Activated T-cell treated with anti-CD3 and anti-CD28 coated beads, Interleukin-2, amount 50 U/mL, for 24 hours (primary cell): ENCODE data around the gene NDRG4.
A peak's percentile ranks its signal among the peaks of the same experiment; 100 is the strongest.
"Not testable (repeated sequence)": the region's sequence is repeated elsewhere in the genome, so short reads cannot be mapped to it uniquely, and the experiment has no call there.

ENCODE experiments used
- DNase-seq: peaks from one replicate; pipeline ENCODE4 v3.0.0-alpha.2; 2020
- H3K27ac Mint-ChIP-seq: 2 replicates; pipeline ENCODE4 v1.8.0; 2020; ENCODE audit warnings: mild to moderate bottlenecking, mixed read lengths
- H3K27me3 Mint-ChIP-seq: 2 replicates; pipeline ENCODE4 v1.8.0; 2020; ENCODE audit warnings: mixed read lengths
- H3K36me3 Mint-ChIP-seq: 2 replicates; pipeline ENCODE4 v1.8.0; 2020; ENCODE audit warnings: low read depth, mixed read lengths
- H3K4me1 Mint-ChIP-seq: 2 replicates; pipeline ENCODE4 v1.8.0; 2020; ENCODE audit warnings: low read depth, mixed read lengths
- H3K4me3 Mint-ChIP-seq: 2 replicates; pipeline ENCODE4 v1.8.0; 2020; ENCODE audit warnings: mild to moderate bottlenecking, moderate library complexity, mixed read lengths
- H3K9me3 Mint-ChIP-seq: 2 replicates; pipeline ENCODE4 v1.8.0; 2020; ENCODE audit warnings: mixed read lengths

Gene NDRG4

GRCh38 chr16:58476791-58477190, 23.2 kb upstream of the NDRG4 start:
- H3K36me3 Mint-ChIP-seq: no peaks in the 10 kb centered on the region
- no peaks in the 10 kb centered on the region for H3K9me3 Mint-ChIP-seq
- no peak overlapping the region for H3K27ac Mint-ChIP-seq

DNA sequence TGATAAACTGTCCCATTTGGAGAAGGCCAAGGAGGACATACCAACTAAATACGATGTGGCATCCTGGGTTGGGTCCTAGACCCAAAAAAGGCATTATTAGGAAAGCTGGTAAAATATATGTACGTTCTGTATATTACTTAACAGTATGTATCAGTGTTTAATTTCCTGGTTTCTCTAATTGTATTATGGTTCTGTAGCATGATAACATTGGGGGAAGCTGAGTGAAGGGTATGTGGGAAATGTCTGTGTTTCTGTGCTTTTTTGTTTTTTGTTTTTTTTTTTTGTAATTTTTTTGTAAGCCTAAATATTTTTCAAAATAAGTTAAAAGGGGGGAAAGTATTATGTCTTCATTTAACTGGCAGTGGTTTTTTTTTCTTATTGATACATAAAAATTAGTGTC, 21.5 kb upstream of the NDRG4 start:
- Mint-ChIP-seq H3K36me3 (no peaks in the 10 kb centered on the region), H3K4me1 (no peaks in the 10 kb centered on the region), H3K4me3 (no peak overlapping the region), H3K9me3 (no peaks in the 10 kb centered on the region), H3K27ac (no peak overlapping the region), H3K27me3 (peaks cover 8% of the 10 kb centered on the region)
- no peak for DNase-seq

More at GRCh38 chr16:58476791-58477190, 23.2 kb upstream of the NDRG4 start:
- no peak overlapping the region for H3K4me3 Mint-ChIP-seq
- DNase-seq: no peak
- H3K4me1 Mint-ChIP-seq: no peaks in the 10 kb centered on the region
- peaks cover 8% of the 10 kb centered on the region for H3K27me3 Mint-ChIP-seq

DNA sequence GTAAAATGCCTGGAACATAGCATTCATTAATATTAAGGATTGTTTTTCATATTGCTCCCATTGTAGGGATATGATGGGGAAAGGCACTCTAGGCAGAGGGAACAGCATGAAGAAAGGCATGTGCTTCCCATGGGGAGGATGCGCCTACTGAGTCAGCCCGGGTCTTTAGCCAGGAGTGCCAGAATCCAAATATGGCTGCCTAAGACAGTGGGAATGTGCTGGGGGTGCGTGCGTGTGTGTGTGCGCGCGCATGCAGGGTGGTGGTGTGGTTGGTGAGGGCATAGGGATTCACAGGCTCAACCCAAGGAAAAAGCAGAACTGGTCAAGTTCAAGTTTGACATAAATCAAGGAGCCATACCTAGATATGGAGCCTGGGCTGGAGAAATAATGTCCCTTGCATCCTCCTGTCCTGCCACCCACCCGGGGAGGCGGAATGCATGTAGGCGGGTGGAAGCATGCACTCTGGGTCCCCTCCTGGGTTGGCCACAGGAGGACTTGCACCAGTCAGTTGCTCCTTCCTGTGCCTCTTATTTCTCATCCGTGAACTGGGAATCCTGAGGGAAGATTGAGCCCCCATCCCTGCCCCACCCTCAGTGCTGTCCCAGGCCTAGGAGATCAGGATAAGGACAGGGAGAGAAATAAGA, 18.6 kb upstream of the NDRG4 start:
- Mint-ChIP-seq H3K4me1 (no peaks in the 10 kb centered on the region), H3K36me3 (no peaks in the 10 kb centered on the region), H3K27me3 (peaks cover 4% of the 10 kb centered on the region), H3K27ac (no peak overlapping the region), H3K9me3 (no peaks in the 10 kb centered on the region), H3K4me3 (no peak overlapping the region)
- DNase-seq: no peak

- Mint-ChIP-seq H3K4me1 (no peaks in the 10 kb centered on the region), H3K4me3 (no peak overlapping the region), H3K36me3 (no peaks in the 10 kb centered on the region), H3K27ac (no peak overlapping the region), H3K27me3 (peaks cover 5% of the 10 kb centered on the region), H3K9me3 (no peaks in the 10 kb centered on the region)
- no peak for DNase-seq
Observed at GRCh38 chr16:58481931-58482330, 18.0 kb upstream of the NDRG4 start.

- Mint-ChIP-seq H3K4me3 (no peak overlapping the region), H3K27ac (no peak overlapping the region), H3K9me3 (no peaks in the 10 kb centered on the region), H3K36me3 (no peaks in the 10 kb centered on the region), H3K27me3 (peaks cover 12% of the 10 kb centered on the region), H3K4me1 (no peaks in the 10 kb centered on the region)
- no peak for DNase-seq
Observed at GRCh38 chr16:58485184-58485887, 14.6 kb upstream of the NDRG4 start.

- Mint-ChIP-seq H3K36me3 (no peaks in the 10 kb centered on the region), H3K9me3 (no peaks in the 10 kb centered on the region), H3K27me3 (peaks cover 12% of the 10 kb centered on the region), H3K4me1 (no peaks in the 10 kb centered on the region), H3K27ac (no peak overlapping the region), H3K4me3 (no peak overlapping the region)
- DNase-seq: peak; percentile 85
Observed at GRCh38 chr16:58487566-58488351, 12.2 kb upstream of the NDRG4 start.

DNA sequence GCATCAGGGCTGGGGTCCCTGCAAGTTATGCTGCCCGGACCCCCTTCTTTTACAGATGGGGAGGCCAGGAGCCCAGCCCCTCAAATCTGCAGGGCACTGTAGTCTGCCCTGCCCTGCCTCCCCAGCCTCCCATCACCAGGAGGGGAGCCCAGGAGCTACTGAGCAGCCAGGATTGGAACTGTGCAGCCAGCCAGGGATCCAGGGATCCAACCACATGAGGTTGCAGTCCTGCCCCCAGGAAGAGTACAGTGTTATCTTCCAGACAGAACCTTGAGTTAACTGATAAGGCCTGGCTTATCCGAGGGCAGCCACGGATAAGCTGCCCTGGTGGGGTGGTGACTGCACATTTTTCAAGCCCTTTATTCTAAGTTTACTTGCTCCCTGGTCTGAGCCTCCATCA, 11.4 kb upstream of the NDRG4 start:
- no peak overlapping the region for H3K27ac Mint-ChIP-seq
- H3K27me3 Mint-ChIP-seq: peaks cover 8% of the 10 kb centered on the region
- H3K36me3 Mint-ChIP-seq: no peaks in the 10 kb centered on the region
- no peaks in the 10 kb centered on the region for H3K9me3 Mint-ChIP-seq
- H3K4me3 Mint-ChIP-seq: no peak overlapping the region
- H3K4me1 Mint-ChIP-seq: no peaks in the 10 kb centered on the region
- DNase-seq: no peak

DNA sequence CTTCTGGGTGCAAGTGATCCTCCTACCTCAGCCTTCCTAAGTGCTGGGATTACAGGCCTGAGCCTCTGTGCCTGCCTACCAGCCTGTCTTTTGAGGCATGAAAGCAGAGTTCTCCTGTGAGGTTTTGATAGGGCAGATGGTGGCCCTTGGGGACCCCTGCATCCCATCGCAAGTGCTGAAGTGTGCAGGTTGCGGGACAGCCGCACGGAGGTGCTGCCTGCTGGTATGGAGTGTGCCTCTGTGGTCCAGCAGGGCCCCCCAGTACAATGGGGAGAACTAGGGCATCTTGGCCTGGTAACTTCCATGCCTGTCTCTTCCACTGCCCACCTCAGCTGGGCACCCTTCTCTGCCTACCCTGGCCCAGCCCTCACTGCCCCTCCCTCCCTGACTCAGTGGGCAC, 9.9 kb upstream of the NDRG4 start:
- H3K9me3 Mint-ChIP-seq: no peaks in the 10 kb centered on the region
- H3K27ac Mint-ChIP-seq: no peak overlapping the region
- H3K36me3 Mint-ChIP-seq: no peaks in the 10 kb centered on the region
- peaks cover 8% of the 10 kb centered on the region for H3K27me3 Mint-ChIP-seq
- DNase-seq: no peak
- H3K4me1 Mint-ChIP-seq: peaks cover 3% of the 10 kb centered on the region
- no peak overlapping the region for H3K4me3 Mint-ChIP-seq

DNA sequence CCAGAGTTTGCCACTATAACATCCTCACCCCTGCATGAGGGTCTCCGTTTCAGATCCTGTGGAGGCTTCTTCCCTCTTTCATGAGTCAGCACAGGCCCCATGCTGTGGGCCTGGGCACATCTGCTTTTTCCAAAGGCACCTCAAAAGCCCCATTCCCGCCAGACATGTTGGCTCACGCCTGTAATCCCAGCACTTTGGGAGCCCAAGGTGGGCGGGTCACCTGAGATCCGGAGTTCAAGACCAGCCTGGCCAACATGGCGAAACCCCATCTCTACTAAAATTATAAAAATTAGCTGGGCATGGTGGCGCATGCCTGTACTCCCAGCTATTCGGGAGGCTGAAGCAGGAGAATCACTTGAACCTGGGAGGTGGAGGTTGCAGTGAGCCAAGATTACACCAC, 9.4 kb upstream of the NDRG4 start:
- H3K27me3 Mint-ChIP-seq, H3K4me1 Mint-ChIP-seq, H3K4me3 Mint-ChIP-seq, H3K27ac Mint-ChIP-seq, DNase-seq, H3K9me3 Mint-ChIP-seq, H3K36me3 Mint-ChIP-seq: not testable (repeated sequence)

- Mint-ChIP-seq H3K4me1 (peaks cover 13% of the 10 kb centered on the region), H3K27ac (no peak overlapping the region), H3K9me3 (no peaks in the 10 kb centered on the region), H3K27me3 (peaks cover 5% of the 10 kb centered on the region), H3K4me3 (no peak overlapping the region), H3K36me3 (no peaks in the 10 kb centered on the region)
- no peak for DNase-seq
Observed at GRCh38 chr16:58492066-58492465, 7.9 kb upstream of the NDRG4 start.

DNA sequence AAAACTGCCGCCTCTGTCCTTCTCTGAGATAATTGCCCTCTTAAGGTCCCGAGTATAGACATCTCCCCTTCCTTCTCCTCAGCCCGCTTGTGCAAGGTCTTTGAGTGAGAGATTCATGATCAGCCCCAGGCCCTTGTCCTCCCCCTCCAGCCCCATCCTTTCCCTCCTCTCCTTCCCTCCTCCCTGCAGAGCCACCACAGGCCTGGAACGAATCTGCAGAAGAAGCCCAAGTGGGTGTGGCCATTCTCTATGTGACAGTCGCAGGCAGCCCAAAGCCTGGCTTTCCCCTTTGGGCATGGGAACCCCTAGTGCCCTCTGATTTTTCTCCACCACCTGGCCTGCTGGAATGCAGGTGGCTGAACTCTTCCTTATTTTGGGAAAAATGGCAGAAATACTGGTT, 7.2 kb upstream of the NDRG4 start:
- Mint-ChIP-seq H3K27ac (no peak overlapping the region), H3K36me3 (no peaks in the 10 kb centered on the region), H3K27me3 (peaks cover 2% of the 10 kb centered on the region), H3K9me3 (no peaks in the 10 kb centered on the region), H3K4me1 (peaks cover 13% of the 10 kb centered on the region), H3K4me3 (no peak overlapping the region)
- no peak for DNase-seq

DNA sequence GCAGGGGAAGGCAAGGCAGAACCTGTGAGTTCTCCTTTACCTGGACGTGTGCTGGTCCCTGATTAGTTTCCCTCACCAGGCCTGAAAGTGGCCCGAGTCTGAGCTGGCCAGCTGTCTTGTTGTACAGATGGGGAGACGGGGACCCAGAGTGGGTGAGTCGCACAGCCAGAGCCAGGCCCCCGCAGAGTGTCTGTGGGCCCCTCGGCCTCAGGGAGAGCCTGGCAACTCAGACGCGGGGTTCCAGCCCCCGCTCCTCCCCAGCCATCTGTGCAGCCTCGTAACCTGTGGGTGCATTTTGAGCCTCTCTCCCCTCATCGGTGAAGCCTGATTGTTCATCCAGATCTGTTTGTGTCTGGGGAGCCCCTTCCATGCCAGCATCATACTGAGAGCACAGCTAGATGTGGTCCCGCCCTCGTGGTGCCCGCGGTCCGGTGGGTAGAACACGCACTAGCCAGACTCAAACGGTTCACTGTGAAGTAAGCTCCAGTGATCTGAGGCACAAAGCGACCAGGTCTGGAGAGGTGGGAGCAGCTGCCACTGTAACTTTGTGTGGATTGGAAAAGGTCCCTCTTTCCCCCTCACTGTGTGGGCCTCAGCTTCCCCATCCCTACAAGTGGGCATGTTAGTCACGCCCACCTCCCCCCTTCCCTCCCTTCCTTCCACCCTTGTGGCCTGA, 6.0 kb upstream of the NDRG4 start:
- Mint-ChIP-seq H3K27me3 (no peaks in the 10 kb centered on the region), H3K9me3 (no peaks in the 10 kb centered on the region), H3K36me3 (no peaks in the 10 kb centered on the region), H3K4me1 (peaks cover 13% of the 10 kb centered on the region), H3K4me3 (no peak overlapping the region), H3K27ac (no peak overlapping the region)
- DNase-seq: peak; percentile 24

GRCh38 chr16:58494981-58495520, 4.9 kb upstream of the NDRG4 start:
- Mint-ChIP-seq H3K27ac (peak overlapping the region; percentile 22), H3K36me3 (no peaks in the 10 kb centered on the region), H3K4me3 (no peak overlapping the region), H3K9me3 (no peaks in the 10 kb centered on the region), H3K27me3 (peaks cover 5% of the 10 kb centered on the region), H3K4me1 (peaks cover 13% of the 10 kb centered on the region)
- DNase-seq: peak; percentile 56

GRCh38 chr16:58495521-58496331, 4.2 kb upstream of the NDRG4 start:
- H3K4me3 Mint-ChIP-seq: no peak overlapping the region
- H3K27me3 Mint-ChIP-seq: peaks cover 12% of the 10 kb centered on the region
- peak overlapping the region; percentile 22 for H3K27ac Mint-ChIP-seq
- H3K36me3 Mint-ChIP-seq: no peaks in the 10 kb centered on the region
- no peaks in the 10 kb centered on the region for H3K9me3 Mint-ChIP-seq
- DNase-seq: no peak
- peaks cover 18% of the 10 kb centered on the region for H3K4me1 Mint-ChIP-seq
